Skeletal muscle satellite cell (primary cell): ENCODE measurements around the gene KICS2. TPM values are rescaled to one million over a fixed set of nuclear protein-coding genes. Genes with fewer than 3 reads are reported as not detected.

ENCODE experiments used
- small RNA-seq: library from RNA; depleted of rRNA; stranded (forward); fragments of <200 nt; gene quantifications from one replicate; pipeline ENCODE3, GENCODE V24; 2012

KICS2 gene

Small RNA genes within 50 kb of the gene (small RNA-seq; reads per million reads assigned to genes)
- gene RNU5A-7P (not detected), gene RNU6-1009P (not detected)
